Transverse colon (tissue), 4 donors: ENCODE results near the gene KIAA1328. TPM values are rescaled to one million over a fixed set of nuclear protein-coding genes. Genes with fewer than 3 reads are reported as not detected.

Experiments used
- DNase-seq: peaks from one replicate; pipeline ENCODE4 v3.0.0-alpha.2; 2019
- H3K27ac ChIP-seq, 4 donors: fragments of 200-600 bp; sonication (generic); 2 replicates each; pipeline ENCODE4 v1.5.1; 2016 to 2018; ENCODE audit warnings: inconsistent platforms in 4 of 4
- H3K27me3 ChIP-seq: fragments of 200-600 bp; sonication (generic); 2 replicates; pipeline ENCODE4 v1.5.1; 2017; ENCODE audit warnings: inconsistent platforms
- H3K36me3 ChIP-seq, 4 donors: fragments of 200-600 bp; sonication (generic); 2 replicates each; pipeline ENCODE4 v1.5.1; 2017 to 2019; ENCODE audit warnings: inconsistent platforms in 4 of 4
- H3K4me1 ChIP-seq, 4 donors: fragments of 200-600 bp; sonication (generic); 2 replicates each; pipeline ENCODE4 v1.5.1; 2017 to 2020; ENCODE audit warnings: inconsistent platforms in 4 of 4
- H3K4me3 ChIP-seq, 4 donors: fragments of 200-600 bp; sonication (generic); 1 replicate in 1 of 4; 2 replicates in 3 of 4; pipeline versions ENCODE4 v1.5.1 to v1.6.1; 2017 to 2019; ENCODE audit warnings: inconsistent platforms in 4 of 4
- H3K9me3 ChIP-seq, 2 donors: fragments of 200-600 bp; sonication (generic); 2 replicates each; pipeline ENCODE4 v1.5.1; 2017 to 2019; ENCODE audit warnings: inconsistent platforms in 2 of 2
- CTCF ChIP-seq, 5 experiments: fragments of 200-600 bp in 3 of 5; fragments of 450-650 bp in 2 of 5; sonication (generic) in 3 of 5; IDR thresholded peaks; 1 replicate in 2 of 5; 2 replicates in 3 of 5; pipeline ENCODE4 v1.5.1; 2016 to 2017; ENCODE audit warnings: antibody characterized with exemption in 5 of 5, inconsistent platforms in 3 of 5, mild to moderate bottlenecking in 2 of 5, moderate library complexity in 1 of 5
- EP300 ChIP-seq: sonication (generic); formaldehyde crosslinking; IDR thresholded peaks from one replicate; pipeline ENCODE4 v1.6.1; 2017; ENCODE audit warnings: antibody characterized with exemption, low read depth
- POLR2A ChIP-seq: fragments of 450-650 bp; IDR thresholded peaks from one replicate; pipeline ENCODE4 v1.6.1; 2016; ENCODE audit warnings: antibody characterized with exemption, mild to moderate bottlenecking, moderate library complexity
- POLR2AphosphoS5 ChIP-seq, 3 donors: sonication (generic); formaldehyde crosslinking; IDR thresholded peaks; one replicate each; pipeline ENCODE4 v1.6.1; 2016; ENCODE audit warnings: antibody characterized with exemption in 3 of 3
- WGBS, 2 donors: methylation state at CpG; one replicate each; pipeline ENCODE4 v1.1.5; 2018; ENCODE audit warnings: low coverage in 1 of 2; 5-methylcytosine and 5-hydroxymethylcytosine counted together
- in situ Hi-C, 4 donors: fragments of 200-750 bp; cut with MboI; loops; one replicate each; pipeline versions ENCODE4 v1.15.0 to v1.15.1; 2017; ENCODE audit warnings: low sequenced_read_pairs in 3 of 4, low pct_ligation_motif_present in 1 of 4, low pct_unique_long_range_greater_than_20kb in 1 of 4
- intact Hi-C: fragments of 100-400 bp; cut with DNase I; formaldehyde crosslinking; loops from one replicate; pipeline ENCODE4 v1.15.1; 2023; ENCODE audit warnings: low total_unique reads
- total RNA-seq, 4 donors: library from RNA; depleted of rRNA; stranded (reverse); fragments of >200 nt; gene quantifications; one replicate each; pipeline ENCODE4 v1.1.0, GENCODE V29; 2016

Gene KIAA1328
- total RNA-seq, 4 donors from 2014 or later = 3.6 to 14.3 (median 11.3) TPM

GRCh38 chr18:37012452-37012851 lies 183.5 kb downstream of the KIAA1328 start:
- TF ChIP-seq POLR2AphosphoS5 (IDR thresholded peaks at IDR 0.05) = no peak
- TF ChIP-seq CTCF (IDR thresholded peaks at IDR 0.05) = no peak
- TF ChIP-seq POLR2A = no peak
- TF ChIP-seq EP300 = no peak
- H3K36me3 ChIP-seq = no peaks in the 10 kb centered on the region
- no peaks in the 10 kb centered on the region for H3K4me1 ChIP-seq
- DNase-seq = no peak
- H3K27ac ChIP-seq = no peak overlapping the region
- no peak overlapping the region for H3K4me3 ChIP-seq
- H3K9me3 ChIP-seq = peaks cover 8 to 13% of the 10 kb centered on the region in 2 donors
- no peaks in the 10 kb centered on the region for H3K27me3 ChIP-seq
- intact Hi-C loops (no loop called here), in situ Hi-C loops (no loop called here)

GRCh38 chr18:37019157-37019827 lies 190.4 kb downstream of the KIAA1328 start:
- 82 to 100% methylated on average over 2 to 7 of the region's 7 CpGs for WGBS, 2 donors
- no peak for TF ChIP-seq POLR2AphosphoS5 (IDR thresholded peaks at IDR 0.05)
- TF ChIP-seq EP300 = no peak
- TF ChIP-seq POLR2A = no peak
- TF ChIP-seq CTCF (IDR thresholded peaks at IDR 0.05) = peak in 4 of 5 experiments; percentile 20 to 35 (median 31)
- H3K36me3 ChIP-seq = no peaks in the 10 kb centered on the region
- H3K4me1 ChIP-seq = no peaks in the 10 kb centered on the region
- peaks cover 12 to 17% of the 10 kb centered on the region in 2 donors for H3K9me3 ChIP-seq
- no peak overlapping the region for H3K27ac ChIP-seq
- no peaks in the 10 kb centered on the region for H3K27me3 ChIP-seq
- intact Hi-C loops = no loop called here
- no peak for DNase-seq
- in situ Hi-C loops = no loop called here
- no peak overlapping the region for H3K4me3 ChIP-seq

- DNase-seq = no peak
- intact Hi-C loops = no loop called here
- Histone ChIP-seq H3K27ac (no peak overlapping the region), H3K9me3 (peaks cover 4 to 5% of the 10 kb centered on the region in 2 donors), H3K36me3 (no peaks in the 10 kb centered on the region), H3K27me3 (no peaks in the 10 kb centered on the region), H3K4me1 (no peaks in the 10 kb centered on the region), H3K4me3 (no peak overlapping the region)
- 78 to 85% methylated on average over 2 of the region's 2 CpGs for WGBS, 2 donors
- no peak for TF ChIP-seq POLR2A
- TF ChIP-seq CTCF (IDR thresholded peaks at IDR 0.05) = no peak
- no peak for TF ChIP-seq POLR2AphosphoS5 (IDR thresholded peaks at IDR 0.05)
- in situ Hi-C loops = loop anchor here in 1 of 4 donors (10.0 kb wide), 1 partner anchor 59 kb away; no protein-coding TSS in a partner anchor
Observed at GRCh38 chr18:37033419-37033818, 204.5 kb downstream of the KIAA1328 start.

GRCh38 chr18:37042381-37042780 lies 213.5 kb downstream of the KIAA1328 start:
- no peaks in the 10 kb centered on the region for H3K27me3 ChIP-seq
- intact Hi-C loops (no loop called here), in situ Hi-C loops (no loop called here)
- peaks cover 18 to 23% of the 10 kb centered on the region in 2 donors for H3K9me3 ChIP-seq
- H3K4me3 ChIP-seq = no peak overlapping the region
- WGBS, 2 donors = 90 to 95% methylated on average over 2 of the region's 2 CpGs
- H3K36me3 ChIP-seq = peaks cover 0 to 5% (median 0%) of the 10 kb centered on the region in 4 donors
- TF ChIP-seq CTCF (IDR thresholded peaks at IDR 0.05) (no peak), EP300 (no peak), POLR2A (no peak)
- no peaks in the 10 kb centered on the region for H3K4me1 ChIP-seq
- H3K27ac ChIP-seq = no peak overlapping the region
- no peak for DNase-seq
